Fibroblast of skin of left biceps (primary cell): ENCODE measurements around the gene RPL10A.

Source experiments
- DNase-seq, 2 experiments: peaks; one replicate each; pipeline ENCODE4 v3.0.0-alpha.2; 2013; ENCODE audit warnings: low read depth in 2 of 2

The RPL10A gene

GRCh38 chr6:35448191-35448590, 20.0 kb upstream of the RPL10A start:
- no peak for DNase-seq

DNA sequence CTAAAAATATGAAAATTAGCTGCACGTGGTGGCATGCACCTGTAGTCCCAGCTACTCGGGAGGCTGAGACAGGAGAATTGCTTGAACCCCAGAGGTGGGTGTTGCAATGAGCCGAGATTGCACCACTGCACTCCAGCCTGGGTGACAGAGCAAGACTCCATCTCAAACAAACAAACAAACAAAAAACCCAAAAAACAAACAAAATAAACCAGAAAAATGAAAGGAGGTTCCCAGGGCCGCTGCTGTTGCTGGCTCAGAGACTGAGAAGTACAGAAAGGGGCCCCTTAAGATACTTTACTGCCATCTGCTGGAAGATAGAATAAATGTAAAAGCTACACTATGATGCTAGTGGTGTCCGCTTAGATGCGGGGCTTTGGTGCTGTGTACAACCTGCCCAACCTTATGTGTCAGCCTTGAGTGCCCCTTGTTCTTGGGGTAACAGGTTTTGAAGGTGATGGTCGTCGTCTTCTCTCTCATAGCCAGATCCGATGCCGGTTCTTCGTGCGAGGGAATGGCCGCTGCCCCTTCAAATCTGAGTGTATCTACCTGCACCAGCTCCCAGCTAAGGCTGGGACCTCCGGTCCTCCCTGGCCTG, 18.8 kb upstream of the RPL10A start:
- DNase-seq = no peak

DNA sequence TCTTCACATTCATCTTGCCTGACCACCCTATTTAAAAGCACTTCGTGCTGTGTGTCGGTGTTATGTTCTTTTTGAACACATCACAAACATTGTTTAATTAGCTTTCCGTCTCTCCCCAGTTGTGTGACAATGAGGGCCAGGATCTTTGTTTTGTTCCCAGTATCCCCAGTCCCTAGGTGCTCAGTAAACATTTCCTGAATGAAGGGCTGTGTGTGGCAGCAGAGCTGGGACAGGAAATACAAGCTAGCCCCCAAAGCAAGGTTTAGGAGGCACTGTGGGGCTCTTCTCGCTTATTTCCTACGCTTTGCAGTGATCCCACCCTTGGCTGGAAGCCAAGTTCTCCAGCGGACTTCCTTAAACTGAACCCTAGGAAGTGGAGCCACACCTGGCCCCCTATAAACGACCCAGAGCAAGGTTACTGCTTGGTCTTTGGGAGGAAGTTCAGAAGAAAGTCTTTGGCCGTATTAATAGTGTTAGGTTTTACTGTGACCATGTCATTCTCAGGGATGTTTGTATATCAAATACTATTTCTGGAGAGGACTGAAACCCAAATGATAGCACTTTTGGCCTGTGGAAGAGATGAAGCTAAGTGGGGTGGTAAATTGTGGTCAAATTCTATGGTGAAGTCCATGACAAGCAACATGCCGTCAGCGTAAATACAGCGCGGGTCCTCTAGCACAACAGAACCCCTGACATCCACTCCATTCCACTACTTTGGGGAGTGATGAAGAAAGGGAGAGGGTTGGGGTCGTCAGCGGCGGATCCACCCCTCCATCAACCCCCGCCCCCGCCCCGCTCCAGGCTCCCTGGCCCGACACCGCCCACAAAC, 16.6 kb upstream of the RPL10A start:
- no peak for DNase-seq

- peak; percentile 62 to 66 for DNase-seq
Observed at GRCh38 chr6:35452183-35453090, 15.8 kb upstream of the RPL10A start, which contains the start of gene FANCE. TSS of gene FANCE (plus strand) at chr6:35452338. CDS start at chr6:35452546, 208 bp downstream.

DNA sequence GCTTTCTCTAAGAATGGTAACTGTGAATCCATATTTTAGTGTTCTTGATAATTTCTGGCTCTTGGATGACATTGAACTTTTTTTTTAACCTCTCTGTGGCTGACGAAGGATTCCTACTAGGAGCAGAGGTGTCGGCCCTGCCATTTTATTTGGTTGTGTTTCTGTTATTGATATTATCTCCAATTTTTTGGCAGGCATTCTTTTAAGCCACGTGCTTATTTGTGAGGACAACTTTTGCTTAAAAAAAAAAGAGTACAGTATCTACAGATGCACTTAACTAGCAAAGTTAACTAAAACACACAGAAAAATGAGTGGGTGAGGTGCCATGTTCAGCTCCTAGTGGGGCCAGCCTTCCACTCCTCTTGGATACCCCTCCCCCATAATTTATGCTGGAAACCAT, 15.0 kb upstream of the RPL10A start:
- no peak for DNase-seq

DNA sequence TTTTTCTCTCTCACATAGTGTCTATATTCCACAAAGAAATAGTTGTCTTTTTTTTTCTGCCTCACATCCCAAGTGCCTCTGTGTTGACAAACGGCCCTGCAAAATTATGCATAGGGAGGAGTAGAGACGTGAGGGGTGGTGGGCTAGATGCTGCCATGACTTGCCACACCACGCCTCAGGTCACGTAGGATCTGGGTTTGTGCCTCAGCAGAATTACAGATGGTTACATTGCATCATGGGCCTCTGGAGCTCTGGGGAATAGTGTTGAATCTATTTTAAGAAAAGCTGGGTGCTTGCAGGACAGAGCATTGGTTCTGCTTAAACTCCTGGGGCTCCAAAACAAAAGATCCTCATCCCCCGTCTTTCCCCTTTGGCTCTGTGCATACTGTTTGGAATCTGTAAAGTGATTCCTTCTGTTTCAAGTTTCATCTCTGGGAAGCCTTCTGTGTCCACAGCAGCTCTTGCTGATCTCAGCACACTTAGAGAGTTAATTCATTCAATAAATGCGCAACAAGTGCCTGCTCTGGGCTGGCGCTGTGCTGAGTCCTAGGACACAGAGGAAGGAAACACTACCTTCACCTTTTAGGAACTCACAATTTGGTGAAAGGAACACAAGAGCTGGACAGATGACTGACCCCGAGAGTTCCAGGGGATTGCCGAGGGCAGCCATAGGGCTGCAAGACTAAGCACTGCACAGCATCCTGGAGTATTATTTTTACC, 13.7 kb upstream of the RPL10A start:
- DNase-seq = no peak

DNA sequence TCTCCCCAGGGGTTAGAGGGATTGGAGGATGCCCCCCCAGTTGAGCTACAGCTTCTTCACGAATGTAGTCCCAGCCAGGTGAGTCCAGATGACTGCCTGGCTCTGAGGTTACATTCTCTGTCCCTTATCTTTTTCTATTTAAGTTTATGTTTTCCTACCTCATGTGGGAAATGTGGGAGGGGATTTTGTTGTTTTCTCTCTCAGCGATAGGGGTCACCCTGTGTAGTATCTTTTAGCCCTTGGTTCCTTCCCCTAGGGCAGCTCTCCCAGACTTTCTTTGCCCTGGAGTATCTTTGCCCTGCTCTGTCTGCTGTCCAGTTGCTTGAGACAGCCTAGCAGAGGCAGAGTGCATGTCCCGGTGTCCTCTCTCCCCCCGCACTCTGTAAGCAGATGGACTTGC, 10.3 kb upstream of the RPL10A start:
- DNase-seq = no peak

GRCh38 chr6:35461270-35461669, 6.9 kb upstream of the RPL10A start:
- DNase-seq = no peak

- DNase-seq = no peak
Observed at GRCh38 chr6:35463292-35463691, 4.9 kb upstream of the RPL10A start.

DNA sequence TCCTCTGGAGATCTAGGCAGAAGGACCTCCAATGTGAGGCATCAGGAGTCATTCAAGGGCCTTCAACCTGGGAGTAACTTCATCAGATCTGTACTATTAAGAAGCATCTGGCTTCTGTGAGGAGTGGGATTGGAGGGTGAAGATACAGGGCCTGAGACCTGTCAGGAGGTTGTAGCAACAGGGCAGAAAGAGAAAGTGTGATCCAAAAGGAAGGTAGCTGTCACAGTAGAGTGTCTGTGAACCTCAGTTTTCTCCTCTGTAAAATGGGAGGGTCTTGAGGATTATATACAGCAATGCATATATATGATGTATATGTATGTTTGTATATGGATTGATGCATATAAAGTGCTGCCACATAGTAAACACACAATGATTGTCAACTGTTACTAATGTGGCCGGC, 2.6 kb upstream of the RPL10A start:
- DNase-seq = no peak

DNA sequence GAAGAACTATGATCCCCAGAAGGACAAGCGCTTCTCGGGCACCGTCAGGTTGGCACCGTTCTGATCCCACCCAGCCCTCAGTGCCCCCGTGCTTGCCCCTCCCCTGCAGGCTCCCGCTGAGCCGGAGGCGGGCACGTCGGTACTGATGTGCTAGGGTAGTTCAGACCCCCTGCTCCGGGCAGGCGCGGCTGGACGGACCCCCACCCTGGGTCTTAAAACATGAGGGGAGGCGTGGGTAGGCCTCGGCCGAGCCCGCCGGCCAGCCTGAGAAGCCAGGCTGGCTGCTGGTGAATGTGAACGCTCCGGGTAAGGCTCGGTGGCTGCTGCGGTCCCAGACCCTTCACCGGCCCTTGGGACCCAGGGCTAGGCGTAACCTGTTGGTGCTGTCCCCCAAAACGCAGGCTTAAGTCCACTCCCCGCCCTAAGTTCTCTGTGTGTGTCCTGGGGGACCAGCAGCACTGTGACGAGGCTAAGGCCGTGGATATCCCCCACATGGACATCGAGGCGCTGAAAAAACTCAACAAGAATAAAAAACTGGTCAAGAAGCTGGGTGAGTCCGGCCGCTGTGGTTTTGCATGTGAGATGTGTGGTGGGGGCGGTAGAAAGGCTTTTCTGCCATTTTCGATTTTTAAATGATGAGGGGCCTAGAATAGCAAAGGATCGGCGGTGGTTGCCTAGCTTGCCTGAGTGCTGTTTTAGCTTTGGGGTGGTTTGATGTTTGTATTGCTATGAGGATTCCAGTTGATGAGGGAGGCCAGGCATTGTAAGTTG, 964 bp downstream of the RPL10A start:
- DNase-seq = no peak

- DNase-seq = no peak
Observed at GRCh38 chr6:35469751-35470662, 1.8 kb downstream of the RPL10A start.

- no peak for DNase-seq
Observed at GRCh38 chr6:35470663-35471120, 2.5 kb downstream of the RPL10A start.

DNA sequence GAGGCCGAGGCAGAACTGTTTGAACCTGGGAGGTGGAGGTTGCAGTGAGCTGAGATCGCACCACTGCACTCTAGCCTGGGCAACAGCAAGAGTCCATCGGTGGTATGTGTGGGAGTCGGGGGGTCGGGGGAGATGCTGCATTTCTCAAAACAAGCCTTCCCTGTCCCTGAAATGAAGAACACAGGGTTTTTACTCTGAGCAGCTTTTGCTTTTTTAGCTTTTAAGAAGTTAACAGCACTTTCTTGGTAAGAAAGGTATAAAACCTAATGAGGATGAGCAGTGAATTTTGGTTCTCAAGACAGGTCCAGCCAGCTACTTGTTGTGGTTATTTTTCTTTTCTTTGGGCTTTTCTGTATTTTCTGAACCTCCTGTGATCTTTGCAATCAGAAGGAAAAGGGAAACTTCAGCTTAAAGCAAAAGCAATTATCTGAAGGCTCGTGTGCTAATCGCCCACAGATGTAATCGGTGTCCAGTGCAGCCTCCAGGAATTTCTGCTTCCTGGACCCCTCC, 3.7 kb downstream of the RPL10A start:
- no peak for DNase-seq

- DNase-seq = no peak
Observed at GRCh38 chr6:35473075-35473849, 5.1 kb downstream of the RPL10A start.

- no peak for DNase-seq
Observed at GRCh38 chr6:35473850-35474130, 5.6 kb downstream of the RPL10A start.

DNA sequence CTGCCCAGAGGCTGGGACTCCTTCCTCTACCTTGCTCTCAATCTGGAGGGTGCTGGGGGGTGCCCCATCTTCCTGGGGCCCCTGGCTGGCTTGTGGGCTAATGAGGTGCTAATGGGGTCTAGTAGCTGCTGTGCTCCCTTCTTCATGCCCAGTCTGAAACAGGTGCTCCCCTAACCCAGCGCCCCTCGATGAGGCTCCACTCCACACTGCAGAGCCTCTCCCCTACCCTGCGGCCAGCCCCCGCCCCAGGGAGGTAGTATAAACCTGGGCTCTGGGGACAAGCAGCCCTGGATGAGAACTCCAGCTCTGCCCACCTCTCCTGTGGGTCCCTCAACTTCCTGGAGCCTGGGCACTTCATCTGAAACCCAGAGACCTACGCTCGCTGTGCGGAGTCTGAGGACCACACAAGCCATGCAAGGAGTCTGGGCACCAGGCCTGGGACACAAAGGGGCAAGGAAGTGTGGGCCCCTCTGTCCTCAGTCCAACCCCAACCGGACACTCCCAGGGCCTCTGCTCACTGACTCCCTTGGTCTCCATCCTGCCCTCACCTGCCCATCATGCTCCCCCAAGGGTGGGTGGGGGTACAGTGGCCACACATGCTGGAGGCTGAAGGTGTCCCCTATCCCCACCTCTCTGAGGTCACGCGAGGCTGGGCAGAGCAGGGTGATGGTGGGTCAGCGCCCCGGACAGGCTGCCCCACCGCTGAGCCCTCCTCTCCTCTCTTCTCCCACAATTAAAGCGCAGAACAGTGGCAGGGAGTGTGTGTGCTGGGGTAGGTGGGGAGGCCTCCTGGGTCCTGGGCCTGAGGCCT, 6.1 kb downstream of the RPL10A start:
- no peak for DNase-seq

- no peak for DNase-seq
Observed at GRCh38 chr6:35474942-35475570, 6.9 kb downstream of the RPL10A start.
